ENCODE measurements around the gene IMMP2L.
"Not testable (repeated sequence)": the region's sequence is repeated elsewhere in the genome, so short reads cannot be mapped to it uniquely, and the experiment has no call there.

IMMP2L gene

GRCh38 chr7:110987127-110987693 lies 575.1 kb downstream of the IMMP2L start:
- no peak for DNase-seq (ENCODE audit: low spot score)

- DNase-seq (ENCODE audit: low spot score): no peak
These were observed 578.4 kb downstream of the IMMP2L start for GRCh38 chr7:110983822-110984456.

GRCh38 chr7:110977127-110977737 lies 585.1 kb downstream of the IMMP2L start:
- no peak for DNase-seq (ENCODE audit: low spot score)

GRCh38 chr7:110975486-110975885 lies 586.8 kb downstream of the IMMP2L start:
- no peak for DNase-seq (ENCODE audit: low spot score)

- no peak for DNase-seq (ENCODE audit: low spot score)
These were observed 587.9 kb downstream of the IMMP2L start for GRCh38 chr7:110974441-110974840.

GRCh38 chr7:110973196-110973990 lies 588.9 kb downstream of the IMMP2L start:
- no peak for DNase-seq (ENCODE audit: low spot score)

- no peak for DNase-seq (ENCODE audit: low spot score)
These were observed 597.5 kb downstream of the IMMP2L start for GRCh38 chr7:110964775-110965174.

GRCh38 chr7:110962826-110963225 lies 599.5 kb downstream of the IMMP2L start:
- no peak for DNase-seq (ENCODE audit: low spot score)

GRCh38 chr7:110962374-110962773 lies 599.9 kb downstream of the IMMP2L start:
- no peak for DNase-seq (ENCODE audit: low spot score)

- no peak for DNase-seq (ENCODE audit: low spot score)
These were observed 601.5 kb downstream of the IMMP2L start for GRCh38 chr7:110960811-110961210.

GRCh38 chr7:110948280-110948679 lies 614.0 kb downstream of the IMMP2L start:
- DNase-seq (ENCODE audit: low spot score): no peak

GRCh38 chr7:110947408-110947807 lies 614.9 kb downstream of the IMMP2L start:
- no peak for DNase-seq (ENCODE audit: low spot score)

GRCh38 chr7:110944966-110945644 lies 617.2 kb downstream of the IMMP2L start:
- DNase-seq (ENCODE audit: low spot score): peak; percentile 21

GRCh38 chr7:110944448-110944847 lies 617.8 kb downstream of the IMMP2L start:
- no peak for DNase-seq (ENCODE audit: low spot score)

GRCh38 chr7:110943701-110944345 lies 618.5 kb downstream of the IMMP2L start:
- no peak for DNase-seq (ENCODE audit: low spot score)

GRCh38 chr7:110941385-110941784 lies 620.9 kb downstream of the IMMP2L start:
- DNase-seq (ENCODE audit: low spot score): no peak

GRCh38 chr7:110940756-110941155 lies 621.5 kb downstream of the IMMP2L start:
- DNase-seq (ENCODE audit: low spot score): no peak

- DNase-seq (ENCODE audit: low spot score): no peak
These were observed 624.1 kb downstream of the IMMP2L start for GRCh38 chr7:110938165-110938564.

GRCh38 chr7:110936665-110937064 lies 625.6 kb downstream of the IMMP2L start:
- not testable (repeated sequence) for DNase-seq (ENCODE audit: low spot score)

- no peak for DNase-seq (ENCODE audit: low spot score)
These were observed 632.6 kb downstream of the IMMP2L start for GRCh38 chr7:110929480-110930249.

- DNase-seq (ENCODE audit: low spot score): no peak
These were observed 639.4 kb downstream of the IMMP2L start for GRCh38 chr7:110922906-110923305.

Data from D341Med (cell line).